Endodermal cell (in vitro differentiated cells): ENCODE results near the gene ALOX5. TPM values are rescaled to one million over a fixed set of nuclear protein-coding genes. Genes with fewer than 3 reads are reported as not detected.

Source experiments
- DNase-seq: peaks from one replicate; pipeline ENCODE4 v3.0.0-alpha.2; 2017
- H3K27ac ChIP-seq: 2 replicates; pipeline ENCODE4 v1.5.1; 2013; ENCODE audit warnings: mild to moderate bottlenecking, low read depth, low read length, moderate library complexity
- H3K27me3 ChIP-seq: 2 replicates; pipeline ENCODE4 v1.6.1; 2013; ENCODE audit warnings: mild to moderate bottlenecking, low read length, moderate library complexity; ENCODE audit not compliant: insufficient read depth, control insufficient read depth, poor library complexity, severe bottlenecking
- H3K36me3 ChIP-seq: 2 replicates; pipeline ENCODE4 v1.7.0; 2013; ENCODE audit warnings: mild to moderate bottlenecking, low read length, moderate library complexity; ENCODE audit not compliant: control insufficient read depth, insufficient read depth
- H3K4me1 ChIP-seq: one replicate; pipeline ENCODE4 v1.7.0; 2013; ENCODE audit warnings: low read length; ENCODE audit not compliant: control insufficient read depth, insufficient read depth
- H3K4me3 ChIP-seq: 2 replicates; pipeline ENCODE4 v1.5.1; 2013; ENCODE audit warnings: mild to moderate bottlenecking, low read length, moderate library complexity
- H3K9ac ChIP-seq: 2 replicates; pipeline ENCODE4 v1.6.1; 2013; ENCODE audit warnings: mild to moderate bottlenecking, low read length, moderate library complexity; ENCODE audit not compliant: poor library complexity, severe bottlenecking; ENCODE audit errors: extremely low read depth
- H3K9me3 ChIP-seq: 2 replicates; pipeline ENCODE4 v1.6.1; 2013; ENCODE audit warnings: mild to moderate bottlenecking, low read length, moderate library complexity; ENCODE audit not compliant: control insufficient read depth
- H3K27ac Mint-ChIP-seq: 2 replicates; pipeline ENCODE4 v1.8.0; 2020; ENCODE audit warnings: mixed read lengths
- H3K27me3 Mint-ChIP-seq: 2 replicates; pipeline ENCODE4 v1.8.0; 2021; ENCODE audit warnings: mild to moderate bottlenecking, mixed read lengths; ENCODE audit not compliant: insufficient read depth
- H3K36me3 Mint-ChIP-seq: 2 replicates; pipeline ENCODE4 v1.8.0; 2020; ENCODE audit warnings: low read depth, mixed read lengths
- H3K4me1 Mint-ChIP-seq: 2 replicates; pipeline ENCODE4 v1.8.0; 2020; ENCODE audit warnings: mixed read lengths
- H3K4me3 Mint-ChIP-seq: 2 replicates; pipeline ENCODE4 v1.8.0; 2020; ENCODE audit warnings: mild to moderate bottlenecking, moderate library complexity, mixed read lengths
- H3K9me3 Mint-ChIP-seq: 2 replicates; pipeline ENCODE4 v1.8.0; 2020; ENCODE audit warnings: mild to moderate bottlenecking, mixed read lengths
- CTCF ChIP-seq: fragments of 200-600 bp; sonication (generic); conservative IDR thresholded peaks from 2 replicates; pipeline ENCODE4 v1.5.0; 2021; ENCODE audit warnings: antibody characterized with exemption, mild to moderate bottlenecking
- whole genome bisulfite sequencing, 2 experiments: methylation state at CpG; one replicate each; pipeline versions ENCODE4 v1.1.5 to v1.1.7; 2013; ENCODE audit warnings: missing lambda C conversion rate in 2 of 2, mixed read lengths in 1 of 2; ENCODE audit not compliant: insufficient coverage in 1 of 2, insufficient read length in 1 of 2; 5-methylcytosine and 5-hydroxymethylcytosine counted together
- total RNA-seq, 2 donors: library from RNA; stranded (reverse); fragmentation: NEBNext Ultra II Directional in 1 of 2; extraction: Animal tissue kit (Norgen Biotek cat#: 25700) in 1 of 2; gene quantifications; 2 replicates in 1 of 2; 3 replicates in 1 of 2; pipeline ENCODE4 v1.2.1, GENCODE V29; 2021

Gene ALOX5
- total RNA-seq, 2 donors from 2014 or later: 0.31 to 1.1 TPM

DNA sequence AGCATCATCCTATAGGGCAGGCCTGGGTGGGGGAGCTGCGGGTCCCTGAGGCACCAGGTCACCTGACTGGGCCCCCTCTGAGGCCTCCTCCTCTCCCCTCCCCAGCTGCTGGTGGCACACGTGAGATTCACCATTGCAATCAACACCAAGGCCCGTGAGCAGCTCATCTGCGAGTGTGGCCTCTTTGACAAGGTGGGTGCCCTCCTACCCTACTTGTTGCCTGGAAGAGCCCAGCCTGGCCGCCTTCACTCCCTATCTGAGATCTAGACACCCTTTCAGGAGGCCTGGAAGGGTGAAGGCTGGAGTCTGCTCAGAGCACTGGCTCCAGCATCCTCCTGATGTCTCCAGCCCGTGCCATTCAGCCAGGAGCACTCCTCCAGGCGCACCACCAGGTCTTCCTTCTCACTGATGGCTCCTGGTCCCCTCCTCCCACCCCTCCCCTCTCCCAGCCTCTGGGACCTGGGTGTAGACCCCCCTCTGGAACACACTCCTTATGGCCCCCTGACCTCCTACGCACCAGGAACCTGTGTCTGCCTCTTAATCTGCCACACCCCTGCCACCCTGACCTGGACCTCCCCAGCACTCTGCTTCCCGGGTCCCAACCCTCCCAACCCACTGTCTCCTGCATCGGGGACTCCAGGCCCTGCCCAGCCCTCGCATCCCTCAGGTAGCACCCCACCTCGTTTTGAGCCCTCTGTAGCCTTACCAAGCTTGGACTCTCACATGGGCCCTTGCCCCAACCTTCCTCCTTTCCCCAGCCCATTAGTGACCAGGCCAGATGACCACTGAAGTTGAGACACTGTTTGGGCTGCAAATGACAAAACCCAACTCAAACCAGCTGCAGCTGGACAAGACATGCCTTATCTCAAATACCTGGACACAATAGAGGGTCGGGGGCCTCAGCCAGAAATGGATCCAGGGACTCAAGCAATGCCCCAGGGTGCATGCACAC, 67.5 kb downstream of the ALOX5 start:
- Mint-ChIP-seq H3K4me1 (no peaks in the 10 kb centered on the region), H3K4me3 (no peak overlapping the region), H3K27ac (no peak overlapping the region), H3K27me3 (no peaks in the 10 kb centered on the region), H3K36me3 (no peaks in the 10 kb centered on the region), H3K9me3 (peaks cover 3% of the 10 kb centered on the region)
- Histone ChIP-seq H3K27ac (no peak overlapping the region), H3K9ac (no peak overlapping the region), H3K9me3 (no peaks in the 10 kb centered on the region), H3K4me3 (no peak overlapping the region), H3K4me1 (no peaks in the 10 kb centered on the region), H3K27me3 (no peaks in the 10 kb centered on the region), H3K36me3 (no peaks in the 10 kb centered on the region)
- peak; percentile 36 for DNase-seq
- no peak for TF ChIP-seq CTCF
- WGBS, 2 experiments: 89 to 94% methylated on average over 9 to 13 of the region's 13 CpGs

GRCh38 chr10:45442251-45442650, 68.2 kb downstream of the ALOX5 start:
- Histone ChIP-seq H3K4me1 (no peaks in the 10 kb centered on the region), H3K4me3 (no peak overlapping the region), H3K9me3 (no peaks in the 10 kb centered on the region), H3K27ac (no peak overlapping the region), H3K9ac (no peak overlapping the region), H3K27me3 (no peaks in the 10 kb centered on the region), H3K36me3 (no peaks in the 10 kb centered on the region)
- Mint-ChIP-seq H3K4me3 (no peak overlapping the region), H3K27me3 (no peaks in the 10 kb centered on the region), H3K4me1 (no peaks in the 10 kb centered on the region), H3K36me3 (no peaks in the 10 kb centered on the region), H3K27ac (no peak overlapping the region), H3K9me3 (no peaks in the 10 kb centered on the region)
- no peak for TF ChIP-seq CTCF
- 86 to 93% methylated on average over 4 to 6 of the region's 6 CpGs for WGBS, 2 experiments
- DNase-seq: no peak

- no peak overlapping the region for H3K27ac ChIP-seq
- Mint-ChIP-seq H3K4me3 (no peak overlapping the region), H3K27me3 (no peaks in the 10 kb centered on the region), H3K27ac (no peak overlapping the region), H3K9me3 (no peaks in the 10 kb centered on the region), H3K4me1 (no peaks in the 10 kb centered on the region), H3K36me3 (no peaks in the 10 kb centered on the region)
- no peak overlapping the region for H3K9ac ChIP-seq
- H3K9me3 ChIP-seq: no peaks in the 10 kb centered on the region
- no peak overlapping the region for H3K4me3 ChIP-seq
- H3K36me3 ChIP-seq: no peaks in the 10 kb centered on the region
- H3K27me3 ChIP-seq: no peaks in the 10 kb centered on the region
- DNase-seq: peak; percentile 72
- TF ChIP-seq CTCF: peak; percentile 65
- no peaks in the 10 kb centered on the region for H3K4me1 ChIP-seq
- 54 to 83% methylated on average over 8 to 12 of the region's 12 CpGs for WGBS, 2 experiments
These were observed 68.6 kb downstream of the ALOX5 start for GRCh38 chr10:45442662-45443061.
